ENCODE data around the gene SALL2.

- TF ChIP-seq, protein P1, sequence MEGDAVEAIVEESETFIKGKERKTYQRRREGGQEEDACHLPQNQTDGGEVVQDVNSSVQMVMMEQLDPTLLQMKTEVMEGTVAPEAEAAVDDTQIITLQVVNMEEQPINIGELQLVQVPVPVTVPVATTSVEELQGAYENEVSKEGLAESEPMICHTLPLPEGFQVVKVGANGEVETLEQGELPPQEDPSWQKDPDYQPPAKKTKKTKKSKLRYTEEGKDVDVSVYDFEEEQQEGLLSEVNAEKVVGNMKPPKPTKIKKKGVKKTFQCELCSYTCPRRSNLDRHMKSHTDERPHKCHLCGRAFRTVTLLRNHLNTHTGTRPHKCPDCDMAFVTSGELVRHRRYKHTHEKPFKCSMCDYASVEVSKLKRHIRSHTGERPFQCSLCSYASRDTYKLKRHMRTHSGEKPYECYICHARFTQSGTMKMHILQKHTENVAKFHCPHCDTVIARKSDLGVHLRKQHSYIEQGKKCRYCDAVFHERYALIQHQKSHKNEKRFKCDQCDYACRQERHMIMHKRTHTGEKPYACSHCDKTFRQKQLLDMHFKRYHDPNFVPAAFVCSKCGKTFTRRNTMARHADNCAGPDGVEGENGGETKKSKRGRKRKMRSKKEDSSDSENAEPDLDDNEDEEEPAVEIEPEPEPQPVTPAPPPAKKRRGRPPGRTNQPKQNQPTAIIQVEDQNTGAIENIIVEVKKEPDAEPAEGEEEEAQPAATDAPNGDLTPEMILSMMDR (conservative IDR thresholded peaks at IDR 0.05; ENCODE audit: low read depth, low read length): no peak
- no peak for TF ChIP-seq EZH2 (IDR thresholded peaks at IDR 0.05; ENCODE audit: borderline replicate concordance, low read depth, low read length, poor library complexity, severe bottlenecking)
Observed at GRCh38 chr14:21524575-21525490, 1.3 kb downstream of the SALL2 start.
